KMS-11 (cell line): Measurements from ENCODE around the gene NFXL1.

ENCODE experiments used
- H2AFZ ChIP-seq: fragments of 200-600 bp; sonication (generic); 2 replicates; pipeline ENCODE4 v1.6.1; 2016; ENCODE audit warnings: antibody characterized with exemption, mixed run types, low read depth
- H3K27ac ChIP-seq: fragments of 200-600 bp; sonication (generic); 2 replicates; pipeline ENCODE4 v1.6.1; 2016; ENCODE audit warnings: mild to moderate bottlenecking, mixed run types
- H3K27me3 ChIP-seq: fragments of 200-600 bp; sonication (generic); 2 replicates; pipeline ENCODE4 v1.6.1; 2017; ENCODE audit warnings: mild to moderate bottlenecking, low read depth, mixed run types, moderate library complexity; ENCODE audit not compliant: insufficient read depth
- H3K36me3 ChIP-seq: fragments of 200-600 bp; sonication (generic); 2 replicates; pipeline ENCODE4 v1.6.1; 2017; ENCODE audit warnings: mild to moderate bottlenecking, mixed run types; ENCODE audit not compliant: insufficient read depth
- H3K4me1 ChIP-seq: fragments of 200-600 bp; sonication (generic); 2 replicates; pipeline ENCODE4 v1.6.1; 2016; ENCODE audit warnings: mild to moderate bottlenecking, low read depth, mixed run types; ENCODE audit not compliant: poor library complexity, severe bottlenecking
- H3K4me2 ChIP-seq: fragments of 200-600 bp; sonication (generic); 2 replicates; pipeline ENCODE4 v1.7.0; 2016; ENCODE audit warnings: mild to moderate bottlenecking, mixed run types
- H3K4me3 ChIP-seq: fragments of 200-600 bp; sonication (generic); IDR thresholded peaks from 2 replicates; pipeline ENCODE4 v1.6.1; 2017; ENCODE audit warnings: low read depth, low read length, mixed read lengths; ENCODE audit not compliant: insufficient read depth
- H3K79me2 ChIP-seq: fragments of 200-600 bp; sonication (generic); 2 replicates; pipeline ENCODE4 v1.6.1; 2016; ENCODE audit warnings: low read depth, mixed run types; ENCODE audit not compliant: insufficient read depth
- H3K9ac ChIP-seq: fragments of 200-600 bp; sonication (generic); 2 replicates; pipeline ENCODE4 v1.6.1; 2016; ENCODE audit warnings: mild to moderate bottlenecking, mixed run types
- H4K20me1 ChIP-seq: fragments of 200-600 bp; sonication (generic); 2 replicates; pipeline ENCODE4 v1.6.1; 2016; ENCODE audit warnings: mild to moderate bottlenecking, mixed run types; ENCODE audit not compliant: insufficient read depth
- CTCF ChIP-seq: fragments of 200-600 bp; sonication (generic); conservative IDR thresholded peaks from 2 replicates; pipeline ENCODE4 v1.6.1; 2017; ENCODE audit warnings: low read depth, mild to moderate bottlenecking, antibody characterized with exemption, low read length, moderate library complexity, mixed read lengths

The NFXL1 gene

GRCh38 chr4:47942081-47942819 lies 27.9 kb upstream of the NFXL1 start:
- Histone ChIP-seq H3K4me1 (no peaks in the 10 kb centered on the region), H3K4me2 (no peak overlapping the region), H3K79me2 (no peaks in the 10 kb centered on the region), H3K27me3 (no peaks in the 10 kb centered on the region), H3K9ac (no peak overlapping the region), H3K27ac (no peak overlapping the region), H3K36me3 (no peaks in the 10 kb centered on the region), H4K20me1 (no peaks in the 10 kb centered on the region), H3K4me3 (no peak overlapping the region), H2AFZ (no peak overlapping the region)
- TF ChIP-seq CTCF = no peak

- Histone ChIP-seq H3K27me3 (no peaks in the 10 kb centered on the region), H2AFZ (no peak overlapping the region), H3K4me1 (no peaks in the 10 kb centered on the region), H3K4me3 (no peak overlapping the region), H3K79me2 (no peaks in the 10 kb centered on the region), H3K4me2 (no peak overlapping the region), H4K20me1 (no peaks in the 10 kb centered on the region), H3K36me3 (no peaks in the 10 kb centered on the region), H3K27ac (no peak overlapping the region), H3K9ac (no peak overlapping the region)
- TF ChIP-seq CTCF = no peak
Measured at GRCh38 chr4:47939456-47939855, 25.1 kb upstream of the NFXL1 start.

GRCh38 chr4:47936336-47936735 lies 22.0 kb upstream of the NFXL1 start:
- H3K4me2 ChIP-seq = no peak overlapping the region
- no peak overlapping the region for H3K27ac ChIP-seq
- no peak overlapping the region for H2AFZ ChIP-seq
- no peaks in the 10 kb centered on the region for H3K27me3 ChIP-seq
- H3K4me1 ChIP-seq = peaks cover 5% of the 10 kb centered on the region
- H3K4me3 ChIP-seq = no peak overlapping the region
- no peak for TF ChIP-seq CTCF
- H3K9ac ChIP-seq = no peak overlapping the region
- no peaks in the 10 kb centered on the region for H4K20me1 ChIP-seq
- no peaks in the 10 kb centered on the region for H3K36me3 ChIP-seq
- no peaks in the 10 kb centered on the region for H3K79me2 ChIP-seq

- peak; percentile 72 for TF ChIP-seq CTCF
- Histone ChIP-seq H3K79me2 (no peaks in the 10 kb centered on the region), H3K9ac (no peak overlapping the region), H3K4me1 (peaks cover 5% of the 10 kb centered on the region), H3K27ac (no peak overlapping the region), H3K4me2 (no peak overlapping the region), H3K36me3 (no peaks in the 10 kb centered on the region), H2AFZ (no peak overlapping the region), H4K20me1 (no peaks in the 10 kb centered on the region), H3K4me3 (no peak overlapping the region), H3K27me3 (no peaks in the 10 kb centered on the region)
Measured at GRCh38 chr4:47933840-47934239, 19.5 kb upstream of the NFXL1 start.
